Gastrocnemius medialis (tissue), 4 donors: ENCODE data around the gene INPP4B. TPM values are rescaled to one million over a fixed set of nuclear protein-coding genes. Genes with fewer than 3 reads are reported as not detected.

ENCODE experiments used
- ATAC-seq, 2 donors: fragments of 150-250 bp; one replicate each; pipeline ENCODE4 v1.9.1; 2016
- DNase-seq, 2 donors: peaks; one replicate each; pipeline ENCODE4 v3.0.0-alpha.2; 2019
- H3K27ac ChIP-seq, 4 donors: fragments of 200-600 bp; sonication (generic); 1 replicate in 1 of 4; 2 replicates in 3 of 4; pipeline ENCODE4 v1.5.1; 2016 to 2018; ENCODE audit warnings: mild to moderate bottlenecking in 2 of 4, moderate library complexity in 1 of 4
- H3K27me3 ChIP-seq, 3 donors: fragments of 200-600 bp; sonication (generic) in 2 of 3; 1 replicate in 1 of 3; 2 replicates in 2 of 3; pipeline versions ENCODE4 v1.5.1 to v1.6.0; 2016 to 2019; ENCODE audit warnings: mild to moderate bottlenecking in 1 of 3, moderate library complexity in 1 of 3
- H3K36me3 ChIP-seq, 2 donors: fragments of 200-600 bp; sonication (generic) in 1 of 2; one replicate each; pipeline ENCODE4 v1.5.1; 2017 to 2018
- H3K4me1 ChIP-seq, 2 donors: fragments of 200-600 bp; sonication (generic) in 1 of 2; one replicate each; pipeline ENCODE4 v1.5.1; 2016 to 2017; ENCODE audit warnings: mild to moderate bottlenecking in 2 of 2
- H3K4me3 ChIP-seq, 4 donors: fragments of 200-600 bp; sonication (generic) in 3 of 4; 1 replicate in 1 of 4; 2 replicates in 3 of 4; pipeline ENCODE4 v1.5.1; 2016 to 2019; ENCODE audit warnings: mild to moderate bottlenecking in 2 of 4
- H3K9me3 ChIP-seq, 3 donors: fragments of 200-600 bp; sonication (generic) in 2 of 3; 1 replicate in 1 of 3; 2 replicates in 2 of 3; pipeline ENCODE4 v1.5.1; 2016 to 2019
- POLR2A ChIP-seq, 2 donors: fragments of 450-650 bp; IDR thresholded peaks; one replicate each; pipeline ENCODE4 v1.6.1; 2017; ENCODE audit warnings: antibody characterized with exemption in 2 of 2, mild to moderate bottlenecking in 2 of 2, moderate library complexity in 2 of 2
- in situ Hi-C, 4 donors: fragments of 200-750 bp; cut with MboI; loops; one replicate each; pipeline versions ENCODE4 v1.15.0 to v1.8.0; 2017; ENCODE audit warnings: low sequenced_read_pairs in 4 of 4
- intact Hi-C: fragments of 100-400 bp; cut with DNase I; formaldehyde crosslinking; loops from one replicate; pipeline ENCODE4 v1.15.1; 2023; ENCODE audit warnings: low total_unique reads
- total RNA-seq, 4 donors: library from RNA; depleted of rRNA; stranded (reverse); fragments of >200 nt; gene quantifications; one replicate each; pipeline versions ENCODE4 v1.1.0 to v1.2.3, GENCODE V29; 2016
- TF ChIP-seq, protein P1 (sequence below), 5 experiments: fragments of 450-650 bp in 3 of 5; fragments of 200-600 bp in 2 of 5; sonication (generic) in 2 of 5; IDR thresholded peaks in 4 of 5; conservative IDR thresholded peaks in 1 of 5; 1 replicate in 4 of 5; 2 replicates in 1 of 5; pipeline ENCODE4 v1.5.1; 2016 to 2019; ENCODE audit warnings: antibody characterized with exemption in 5 of 5, mild to moderate bottlenecking in 3 of 5, moderate library complexity in 3 of 5

Gene INPP4B
- total RNA-seq, 4 donors from 2014 or later: 7.5 to 23.6 (median 9.1) TPM

DNA sequence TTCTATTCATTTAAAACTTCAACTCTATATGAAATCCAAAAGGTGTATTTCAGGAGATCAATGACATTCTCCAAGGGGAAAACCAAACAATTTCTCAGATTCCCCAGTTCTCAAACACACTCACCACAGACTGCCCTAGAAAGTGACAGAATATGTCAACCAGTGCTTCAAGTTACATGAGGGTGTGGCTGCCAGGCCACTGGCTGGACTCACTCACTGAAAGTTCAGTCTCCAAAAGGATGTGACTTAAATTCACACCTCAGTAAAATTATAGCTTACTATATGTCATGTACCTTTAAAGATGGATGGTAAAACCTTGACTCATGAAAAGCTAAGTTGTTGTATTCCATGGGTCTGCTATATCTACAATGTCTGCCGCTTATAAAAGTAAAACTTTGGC, 7.3 kb downstream of the INPP4B start:
- ATAC-seq: no peak
- in situ Hi-C loops: loop anchor here in 3 of 4 donors (25.0 kb wide), 3 partner anchors 476 to 726 kb away; no protein-coding TSS in a partner anchor

DNA sequence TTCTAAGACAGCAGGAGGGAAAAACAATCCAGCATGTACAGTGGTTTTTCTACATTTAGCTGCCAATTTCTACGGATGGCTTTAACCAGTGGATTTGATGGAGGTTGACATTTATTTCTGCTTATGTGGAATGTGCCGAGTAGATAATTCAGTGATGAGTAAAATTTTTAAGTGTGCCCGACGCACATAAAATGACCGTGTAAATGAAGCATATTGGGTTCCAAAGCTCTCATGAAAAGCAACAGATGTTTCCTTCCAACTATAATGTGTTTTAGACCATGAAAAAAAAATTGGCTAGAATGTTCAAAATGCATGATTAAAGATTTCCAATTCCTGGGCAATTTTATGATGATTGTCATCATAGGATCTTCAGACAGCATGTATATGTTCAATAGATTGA, 14.1 kb downstream of the INPP4B start:
- no peak for ATAC-seq
- no peaks in the 10 kb centered on the region for H3K4me1 ChIP-seq
- no peak overlapping the region for H3K4me3 ChIP-seq
- H3K27ac ChIP-seq: no peak overlapping the region
- no peak for DNase-seq
- H3K27me3 ChIP-seq: no peaks in the 10 kb centered on the region
- no peaks in the 10 kb centered on the region for H3K9me3 ChIP-seq
- intact Hi-C loops: no loop called here
- in situ Hi-C loops: loop anchor here in 3 of 4 donors (25.0 kb wide), 3 partner anchors 470 to 720 kb away; no protein-coding TSS in a partner anchor
- TF ChIP-seq POLR2A (IDR thresholded peaks at IDR 0.05): no peak
- TF ChIP-seq, protein P1, sequence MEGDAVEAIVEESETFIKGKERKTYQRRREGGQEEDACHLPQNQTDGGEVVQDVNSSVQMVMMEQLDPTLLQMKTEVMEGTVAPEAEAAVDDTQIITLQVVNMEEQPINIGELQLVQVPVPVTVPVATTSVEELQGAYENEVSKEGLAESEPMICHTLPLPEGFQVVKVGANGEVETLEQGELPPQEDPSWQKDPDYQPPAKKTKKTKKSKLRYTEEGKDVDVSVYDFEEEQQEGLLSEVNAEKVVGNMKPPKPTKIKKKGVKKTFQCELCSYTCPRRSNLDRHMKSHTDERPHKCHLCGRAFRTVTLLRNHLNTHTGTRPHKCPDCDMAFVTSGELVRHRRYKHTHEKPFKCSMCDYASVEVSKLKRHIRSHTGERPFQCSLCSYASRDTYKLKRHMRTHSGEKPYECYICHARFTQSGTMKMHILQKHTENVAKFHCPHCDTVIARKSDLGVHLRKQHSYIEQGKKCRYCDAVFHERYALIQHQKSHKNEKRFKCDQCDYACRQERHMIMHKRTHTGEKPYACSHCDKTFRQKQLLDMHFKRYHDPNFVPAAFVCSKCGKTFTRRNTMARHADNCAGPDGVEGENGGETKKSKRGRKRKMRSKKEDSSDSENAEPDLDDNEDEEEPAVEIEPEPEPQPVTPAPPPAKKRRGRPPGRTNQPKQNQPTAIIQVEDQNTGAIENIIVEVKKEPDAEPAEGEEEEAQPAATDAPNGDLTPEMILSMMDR (IDR thresholded peaks at IDR 0.05 in 4 of 5, conservative IDR thresholded peaks at IDR 0.05 in 1 of 5): no peak
- H3K36me3 ChIP-seq: no peaks in the 10 kb centered on the region

More for the DNA sequence above, 7.3 kb downstream of the INPP4B start:
- Histone ChIP-seq H3K4me3 (no peak overlapping the region), H3K27me3 (no peaks in the 10 kb centered on the region), H3K9me3 (no peaks in the 10 kb centered on the region), H3K27ac (no peak overlapping the region), H3K4me1 (no peaks in the 10 kb centered on the region), H3K36me3 (no peaks in the 10 kb centered on the region)
- intact Hi-C loops: no loop called here
- DNase-seq: no peak
- no peak for TF ChIP-seq POLR2A (IDR thresholded peaks at IDR 0.05)
- TF ChIP-seq, protein P1 (IDR thresholded peaks at IDR 0.05 in 4 of 5, conservative IDR thresholded peaks at IDR 0.05 in 1 of 5): no peak

DNA sequence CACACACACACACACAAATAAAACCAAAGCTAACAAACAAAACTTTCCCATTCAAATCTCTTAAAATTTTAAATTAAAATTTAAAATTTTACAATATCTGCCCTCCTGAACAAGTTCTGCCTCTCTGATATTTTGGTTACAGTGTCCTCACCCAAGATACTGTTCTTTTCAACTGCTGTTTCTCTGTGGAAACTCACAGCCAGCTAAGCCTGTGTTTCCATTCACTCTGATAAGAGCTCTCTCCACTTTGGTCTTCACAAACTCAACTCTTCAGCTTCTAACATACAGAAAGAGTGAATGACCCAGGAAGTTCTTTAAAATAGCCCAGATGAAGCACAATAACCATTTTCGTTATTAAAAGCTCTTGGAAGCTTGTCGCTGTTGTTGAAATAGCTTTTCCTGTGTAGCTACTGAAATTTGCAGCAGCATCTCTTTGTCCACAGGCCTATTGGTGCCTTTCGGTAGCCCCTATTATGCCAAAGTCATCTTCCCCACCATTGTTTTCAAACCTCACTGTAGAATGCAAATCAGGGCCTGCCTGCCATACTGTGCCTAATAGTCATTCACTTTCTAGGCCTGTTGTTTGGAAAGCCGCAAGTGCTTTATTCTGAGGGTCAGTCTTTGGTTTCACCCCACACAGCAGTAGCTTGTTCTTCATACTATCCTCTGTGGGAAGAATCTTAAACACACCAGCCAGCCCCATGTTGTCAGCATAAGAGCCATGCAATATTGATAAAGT, 19.4 kb downstream of the INPP4B start:
- no peaks in the 10 kb centered on the region for H3K9me3 ChIP-seq
- no peak for TF ChIP-seq POLR2A (IDR thresholded peaks at IDR 0.05)
- TF ChIP-seq, protein P1 (IDR thresholded peaks at IDR 0.05 in 4 of 5, conservative IDR thresholded peaks at IDR 0.05 in 1 of 5): no peak
- H3K27me3 ChIP-seq: no peaks in the 10 kb centered on the region
- no peaks in the 10 kb centered on the region for H3K36me3 ChIP-seq
- H3K4me1 ChIP-seq: no peaks in the 10 kb centered on the region
- DNase-seq (no peak), ATAC-seq (no peak)
- intact Hi-C loops (no loop called here), in situ Hi-C loops (loop anchor here in 3 of 4 donors (25.0 kb wide), 3 partner anchors 464 to 714 kb away; no protein-coding TSS in a partner anchor)
- H3K27ac ChIP-seq: no peak overlapping the region
- no peak overlapping the region for H3K4me3 ChIP-seq

DNA sequence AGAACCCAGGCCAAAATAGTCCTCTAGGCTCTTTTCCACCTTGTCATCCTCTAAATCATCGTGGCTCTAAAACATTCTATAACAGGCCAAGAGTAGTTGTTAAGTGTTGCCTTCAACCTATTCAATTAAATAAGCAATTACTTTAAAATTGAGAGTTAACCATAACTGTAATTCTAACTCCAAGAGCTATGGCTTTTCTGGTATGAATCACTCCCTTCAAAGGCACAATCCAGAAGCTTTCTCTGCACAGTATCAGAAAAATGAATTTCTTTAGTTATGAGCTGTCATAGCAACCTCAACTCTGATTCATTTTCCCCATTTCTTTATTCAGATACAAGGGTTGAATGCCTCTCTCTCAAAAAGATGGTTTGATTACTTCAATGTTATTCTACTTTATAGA, 21.7 kb downstream of the INPP4B start:
- H3K27me3 ChIP-seq: no peaks in the 10 kb centered on the region
- intact Hi-C loops (no loop called here), in situ Hi-C loops (no loop called here)
- no peak for TF ChIP-seq POLR2A (IDR thresholded peaks at IDR 0.05)
- TF ChIP-seq, protein P1 (IDR thresholded peaks at IDR 0.05 in 4 of 5, conservative IDR thresholded peaks at IDR 0.05 in 1 of 5): no peak
- H3K4me1 ChIP-seq: no peaks in the 10 kb centered on the region
- no peaks in the 10 kb centered on the region for H3K9me3 ChIP-seq
- H3K4me3 ChIP-seq: no peak overlapping the region
- no peaks in the 10 kb centered on the region for H3K36me3 ChIP-seq
- ATAC-seq (no peak), DNase-seq (no peak)
- no peak overlapping the region for H3K27ac ChIP-seq
